Measurements from ENCODE around the gene KCNH5. TPM values are rescaled to one million over a fixed set of nuclear protein-coding genes. Genes with fewer than 3 reads are reported as not detected.
"Not testable (repeated sequence)": the region's sequence is repeated elsewhere in the genome, so short reads cannot be mapped to it uniquely, and the experiment has no call there.

KCNH5 gene
- total RNA-seq, 1 donor, result 0.36 TPM

DNA sequence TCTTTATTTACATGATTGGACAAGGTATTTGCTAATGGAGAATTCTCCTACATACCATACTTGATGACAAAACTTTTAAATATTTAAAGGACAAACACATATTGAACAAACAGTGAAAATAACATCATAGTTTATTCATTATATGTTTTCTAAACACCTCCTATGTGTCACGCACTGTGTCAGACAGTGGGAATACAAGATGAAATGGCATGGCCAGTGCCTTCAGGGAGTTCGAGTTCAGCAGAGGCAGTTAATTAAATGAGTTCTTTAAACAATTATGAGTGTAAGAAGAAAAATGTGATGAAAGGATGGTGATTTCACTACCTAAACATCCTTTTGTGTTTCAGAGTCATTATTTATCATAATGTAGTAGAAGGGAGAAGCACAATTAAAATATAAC is 159.8 kb downstream of the KCNH5 start:
- no peak overlapping the region for H3K4me3 ChIP-seq (ENCODE audit: low read depth, low read length)
- TF ChIP-seq, protein P1, sequence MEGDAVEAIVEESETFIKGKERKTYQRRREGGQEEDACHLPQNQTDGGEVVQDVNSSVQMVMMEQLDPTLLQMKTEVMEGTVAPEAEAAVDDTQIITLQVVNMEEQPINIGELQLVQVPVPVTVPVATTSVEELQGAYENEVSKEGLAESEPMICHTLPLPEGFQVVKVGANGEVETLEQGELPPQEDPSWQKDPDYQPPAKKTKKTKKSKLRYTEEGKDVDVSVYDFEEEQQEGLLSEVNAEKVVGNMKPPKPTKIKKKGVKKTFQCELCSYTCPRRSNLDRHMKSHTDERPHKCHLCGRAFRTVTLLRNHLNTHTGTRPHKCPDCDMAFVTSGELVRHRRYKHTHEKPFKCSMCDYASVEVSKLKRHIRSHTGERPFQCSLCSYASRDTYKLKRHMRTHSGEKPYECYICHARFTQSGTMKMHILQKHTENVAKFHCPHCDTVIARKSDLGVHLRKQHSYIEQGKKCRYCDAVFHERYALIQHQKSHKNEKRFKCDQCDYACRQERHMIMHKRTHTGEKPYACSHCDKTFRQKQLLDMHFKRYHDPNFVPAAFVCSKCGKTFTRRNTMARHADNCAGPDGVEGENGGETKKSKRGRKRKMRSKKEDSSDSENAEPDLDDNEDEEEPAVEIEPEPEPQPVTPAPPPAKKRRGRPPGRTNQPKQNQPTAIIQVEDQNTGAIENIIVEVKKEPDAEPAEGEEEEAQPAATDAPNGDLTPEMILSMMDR (IDR thresholded peaks at IDR 0.05; ENCODE audit: insufficient read depth, low read length), result no peak
- no peak for DNase-seq (ENCODE audit: low read depth)

DNA sequence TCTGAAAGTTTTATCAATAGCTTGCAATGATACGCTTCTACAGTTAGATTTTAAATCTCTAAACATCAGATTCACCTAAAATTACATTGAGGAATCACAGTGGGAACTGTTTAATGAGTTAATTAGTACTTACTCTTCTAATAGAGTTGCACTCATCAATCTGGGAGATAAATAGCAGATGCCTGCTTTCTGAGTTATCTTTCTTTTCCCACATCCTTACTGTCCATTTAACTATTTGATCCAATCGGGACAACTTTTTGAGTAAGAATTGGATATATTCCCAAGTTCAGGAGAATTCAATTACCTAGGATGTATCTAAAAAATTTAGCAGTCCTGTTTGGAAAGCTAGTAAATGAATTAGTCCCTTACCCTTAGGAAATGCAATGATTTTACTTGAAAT is 162.3 kb downstream of the KCNH5 start:
- no peak for DNase-seq (ENCODE audit: low read depth)
- no peak overlapping the region for H3K4me3 ChIP-seq (ENCODE audit: low read depth, low read length)
- TF ChIP-seq, protein P1 (IDR thresholded peaks at IDR 0.05; ENCODE audit: insufficient read depth, low read length), result no peak

DNA sequence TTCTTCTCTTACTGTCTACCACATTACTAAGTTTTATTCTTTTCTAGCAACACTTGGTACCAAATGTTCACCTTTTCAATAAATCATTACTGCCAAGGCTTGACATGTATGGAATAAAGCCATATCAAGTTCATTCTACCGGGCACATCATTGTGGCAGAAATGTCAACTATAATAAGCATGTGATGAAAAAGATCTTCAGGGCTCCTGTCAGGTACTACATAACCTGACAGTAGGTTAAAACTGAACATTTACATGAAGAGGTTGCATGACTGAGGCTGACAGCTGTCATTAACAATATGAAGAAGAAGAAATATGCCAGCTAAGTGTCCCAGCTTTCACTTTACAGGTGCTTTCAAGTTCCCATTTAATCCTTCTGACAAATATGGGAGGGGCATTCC is 178.9 kb downstream of the KCNH5 start:
- TF ChIP-seq, protein P1 (IDR thresholded peaks at IDR 0.05; ENCODE audit: insufficient read depth, low read length), result no peak
- no peak overlapping the region for H3K4me3 ChIP-seq (ENCODE audit: low read depth, low read length)
- no peak for DNase-seq (ENCODE audit: low read depth)

DNA sequence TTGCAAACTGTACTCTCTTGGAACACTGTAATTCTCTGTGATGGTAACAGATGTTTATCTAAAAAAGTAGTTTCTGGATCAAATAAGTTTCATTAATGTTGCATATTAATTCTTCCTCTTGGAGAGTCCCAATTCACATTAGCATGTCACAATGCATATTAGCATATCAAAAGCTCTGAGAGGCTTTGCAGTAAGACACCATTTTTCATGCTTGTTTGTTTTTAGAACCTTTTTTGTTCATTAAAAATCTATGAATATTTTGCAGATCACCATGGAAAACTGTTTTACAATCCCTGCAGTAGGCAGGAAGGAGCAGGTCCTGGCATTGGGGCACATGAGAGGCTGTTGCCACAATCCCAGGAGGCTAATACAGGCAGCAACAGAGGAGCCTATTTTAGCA is 180.7 kb downstream of the KCNH5 start:
- TF ChIP-seq, protein P1 (IDR thresholded peaks at IDR 0.05; ENCODE audit: insufficient read depth, low read length), result no peak
- no peak for DNase-seq (ENCODE audit: low read depth)

DNA sequence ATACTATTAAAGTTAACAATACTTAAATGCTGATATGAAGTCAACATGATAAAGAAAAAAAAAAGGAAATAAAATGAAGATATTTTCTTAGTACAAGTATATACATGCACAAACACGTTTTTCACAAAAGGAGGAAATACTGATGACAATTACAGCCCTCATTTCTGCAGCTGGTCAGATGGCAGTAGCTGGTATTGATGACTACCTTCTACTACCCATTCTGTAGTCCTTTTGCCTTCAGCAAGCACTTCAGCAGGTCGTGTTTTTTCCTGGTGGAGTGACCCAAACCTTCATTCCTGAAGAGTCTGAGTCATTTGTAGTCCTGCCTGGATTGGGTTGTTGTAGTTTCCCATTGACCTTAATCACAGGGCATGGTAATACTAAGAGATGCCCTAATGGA is 187.2 kb downstream of the KCNH5 start:
- not testable (repeated sequence) for DNase-seq (ENCODE audit: low read depth); H3K4me3 ChIP-seq (ENCODE audit: low read depth, low read length)

More for the DNA sequence above, 180.7 kb downstream of the KCNH5 start:
- no peak overlapping the region for H3K4me3 ChIP-seq (ENCODE audit: low read depth, low read length)

DNA sequence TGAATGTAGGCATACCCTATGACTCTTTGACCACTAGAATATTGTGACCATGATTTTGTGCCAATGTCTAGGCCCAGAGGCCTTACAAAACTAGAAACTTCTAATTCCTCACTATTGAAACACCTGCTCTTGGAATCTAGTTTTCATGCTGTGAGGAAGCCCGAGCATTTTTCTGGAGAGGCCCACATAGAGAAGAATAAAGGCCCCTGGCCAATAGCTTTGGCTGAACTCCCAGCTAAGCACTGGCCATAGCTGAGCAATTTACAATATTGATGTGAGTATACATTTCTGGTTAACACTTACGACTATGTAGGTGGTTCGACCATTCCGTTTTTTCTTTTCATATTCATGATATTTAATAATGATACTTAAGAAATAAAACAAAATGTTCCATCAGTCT is 190.3 kb downstream of the KCNH5 start:
- no peak overlapping the region for H3K4me3 ChIP-seq (ENCODE audit: low read depth, low read length)
- TF ChIP-seq, protein P1 (IDR thresholded peaks at IDR 0.05; ENCODE audit: insufficient read depth, low read length), result no peak
- DNase-seq (ENCODE audit: low read depth), result no peak

DNA sequence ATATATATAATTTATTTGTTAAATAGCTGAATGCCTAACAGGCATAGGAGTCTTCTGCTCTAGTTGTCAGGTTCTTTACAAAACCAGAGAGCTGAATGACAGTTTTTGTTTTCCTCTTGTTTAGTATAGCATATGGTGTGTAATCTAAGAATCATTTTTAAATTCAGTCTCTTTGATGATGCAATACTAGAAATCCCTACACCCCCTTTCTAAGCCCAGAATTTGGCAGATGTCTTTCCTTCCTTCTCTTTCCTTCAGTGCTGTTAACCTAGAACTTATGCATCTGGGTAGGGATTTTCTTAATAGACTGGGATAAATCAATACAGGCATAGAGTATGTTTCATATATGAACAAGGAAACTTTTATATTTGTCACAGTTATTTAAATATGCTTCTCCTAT is 198.1 kb downstream of the KCNH5 start:
- H3K4me3 ChIP-seq (ENCODE audit: low read depth, low read length), result no peak overlapping the region
- no peak for DNase-seq (ENCODE audit: low read depth)
- TF ChIP-seq, protein P1 (IDR thresholded peaks at IDR 0.05; ENCODE audit: insufficient read depth, low read length), result no peak

Measured in fibroblast of the aortic adventitia (primary cell).